Keratinocyte (primary cell): Measurements from ENCODE around the gene VANGL2. TPM values are rescaled to one million over a fixed set of nuclear protein-coding genes. Genes with fewer than 3 reads are reported as not detected.

Experiments used
- DNase-seq: peaks from one replicate; pipeline ENCODE4 v3.0.0-alpha.2; 2011; ENCODE audit warnings: low read depth, missing footprints, low spot score
- FAIRE-seq: peaks from 2 replicates; lab custom pipeline; 2011; peaks lifted over from hg19 to GRCh38; lab: Jason Lieb, UNC
- H2AFZ ChIP-seq: 2 replicates; pipeline ENCODE4 v1.6.0; 2012; ENCODE audit warnings: low read length, control low read depth, inconsistent platforms; ENCODE audit not compliant: control insufficient read depth
- H3K27ac ChIP-seq: 2 replicates; pipeline ENCODE4 v1.5.1; 2011; ENCODE audit warnings: low read length; ENCODE audit not compliant: control insufficient read depth, insufficient read depth
- H3K27me3 ChIP-seq: 3 replicates; pipeline ENCODE4 v1.6.0; 2011; ENCODE audit warnings: low read length; ENCODE audit not compliant: control insufficient read depth, insufficient read depth; ENCODE audit errors: extremely low read depth
- H3K36me3 ChIP-seq, 2 experiments: 2 replicates in 1 of 2; 3 replicates in 1 of 2; pipeline ENCODE4 v1.5.1; 2011; ENCODE audit warnings: low read length in 2 of 2, mild to moderate bottlenecking in 1 of 2; ENCODE audit not compliant: control insufficient read depth in 2 of 2, insufficient read depth in 2 of 2; ENCODE audit errors: extremely low read depth in 1 of 2
- H3K4me1 ChIP-seq: 3 replicates; pipeline ENCODE4 v1.5.1; 2011; ENCODE audit warnings: low read length; ENCODE audit not compliant: control insufficient read depth, insufficient read depth; ENCODE audit errors: extremely low read depth
- H3K4me2 ChIP-seq: 3 replicates; pipeline ENCODE4 v1.6.0; 2011; ENCODE audit warnings: low read depth, low read length; ENCODE audit not compliant: control insufficient read depth, insufficient read depth; ENCODE audit errors: extremely low read depth
- H3K4me3 ChIP-seq, 3 experiments: fragments of 200-600 bp in 1 of 3; sonication (generic) in 1 of 3; 2 replicates in 2 of 3; 3 replicates in 1 of 3; pipeline ENCODE4 v1.5.1; 2011 to 2016; ENCODE audit warnings: low read length in 3 of 3, mild to moderate bottlenecking in 3 of 3, control low read depth in 2 of 3, inconsistent platforms in 1 of 3, low read depth in 1 of 3, mixed read lengths in 1 of 3, mixed run types in 1 of 3, moderate library complexity in 1 of 3; ENCODE audit not compliant: control insufficient read depth in 2 of 3, insufficient read depth in 2 of 3; ENCODE audit errors: extremely low read depth in 1 of 3
- H3K79me2 ChIP-seq: 2 replicates; pipeline ENCODE4 v1.6.0; 2012; ENCODE audit warnings: low read length; ENCODE audit not compliant: control insufficient read depth, insufficient read depth
- H3K9ac ChIP-seq: 3 replicates; pipeline ENCODE4 v1.6.0; 2011; ENCODE audit warnings: low read length; ENCODE audit not compliant: control insufficient read depth, insufficient read depth; ENCODE audit errors: extremely low read depth
- H3K9me1 ChIP-seq: 3 replicates; pipeline ENCODE4 v1.6.0; 2011; ENCODE audit warnings: low read length; ENCODE audit not compliant: control insufficient read depth, insufficient read depth; ENCODE audit errors: extremely low read depth
- H3K9me3 ChIP-seq: 2 replicates; pipeline ENCODE4 v1.5.1; 2012; ENCODE audit warnings: low read depth, low read length; ENCODE audit not compliant: control insufficient read depth
- H4K20me1 ChIP-seq: 3 replicates; pipeline ENCODE4 v1.6.0; 2011; ENCODE audit warnings: low read length; ENCODE audit not compliant: control insufficient read depth, insufficient read depth; ENCODE audit errors: extremely low read depth
- CTCF ChIP-seq, 3 experiments: IDR thresholded peaks in 1 of 3; conservative IDR thresholded peaks in 1 of 3; optimal IDR thresholded peaks in 1 of 3; 2 replicates in 2 of 3; 3 replicates in 1 of 3; pipeline versions ENCODE3 to v1.5.1; 2011; ENCODE audit warnings: low read length in 3 of 3, mild to moderate bottlenecking in 3 of 3, moderate library complexity in 2 of 3, control low read depth in 1 of 3, inconsistent platforms in 1 of 3; ENCODE audit not compliant: insufficient read depth in 2 of 3; ENCODE audit errors: extremely low read depth in 1 of 3
- EZH2 ChIP-seq: IDR thresholded peaks from one replicate; pipeline ENCODE4 v1.6.1; 2012; ENCODE audit warnings: inconsistent platforms, mild to moderate bottlenecking, low read length, moderate library complexity
- dilution Hi-C: fragments of 300-500 bp; cut with MboI; formaldehyde crosslinking; loops from one replicate; pipeline ENCODE4 v1.7.0; 2020; ENCODE audit warnings: low sequenced_read_pairs; ENCODE audit not compliant: extremely low pct_ligation_motif_present
- polyA plus RNA-seq, 5 experiments: library from polyadenylated mRNA; depleted of rRNA in 3 of 5; stranded (reverse) in 3 of 5; stranded (forward) in 1 of 5; unstranded in 1 of 5; fragments of >200 nt; gene quantifications; 1 replicate in 1 of 5; 2 replicates in 3 of 5; 3 replicates in 1 of 5; pipeline versions ENCODE4 v1.2.1 to v1.2.3, GENCODE V29; 2011 to 2012; ENCODE audit warnings: missing spikeins in 2 of 5, low read depth in 1 of 5, low replicate concordance in 1 of 5

VANGL2 gene
- polyA plus RNA-seq, 1 donor (not counting 4 experiments of a cell fraction or from before 2014, with no cell fraction given): 10.9 TPM

- no peak for TF ChIP-seq EZH2
- no peak for TF ChIP-seq CTCF (optimal IDR thresholded peaks at IDR 0.05 in 1 of 3, IDR thresholded peaks at IDR 0.05 in 1 of 3, conservative IDR thresholded peaks at IDR 0.05 in 1 of 3; ENCODE audit: extremely low read depth in 1 of 3, insufficient read depth in 2 of 3, low read length in 3 of 3)
- Histone ChIP-seq H3K27me3 (no peaks in the 10 kb centered on the region), H3K9me1 (no peaks in the 10 kb centered on the region), H2AFZ (no peak overlapping the region), H3K4me3 (no peak overlapping the region), H3K9me3 (no peaks in the 10 kb centered on the region), H3K9ac (no peak overlapping the region), H3K27ac (no peak overlapping the region), H4K20me1 (no peaks in the 10 kb centered on the region), H3K4me2 (no peak overlapping the region), H3K4me1 (peaks cover 13% of the 10 kb centered on the region), H3K79me2 (no peaks in the 10 kb centered on the region), H3K36me3 (peaks cover 0 to 3% of the 10 kb centered on the region in 2 experiments)
- FAIRE-seq (no peak), DNase-seq (no peak)
- dilution Hi-C loops: loop anchor here (25.0 kb wide), 1 partner anchor 182 kb away; no protein-coding TSS in a partner anchor
Measured at GRCh38 chr1:160429702-160430535, 29.6 kb downstream of the VANGL2 start.

GRCh38 chr1:160431006-160431405 is 30.6 kb downstream of the VANGL2 start:
- Histone ChIP-seq H3K9me1 (no peaks in the 10 kb centered on the region), H3K9ac (no peak overlapping the region), H3K4me1 (peaks cover 13% of the 10 kb centered on the region), H3K4me2 (no peak overlapping the region), H2AFZ (no peak overlapping the region), H3K4me3 (no peak overlapping the region), H4K20me1 (no peaks in the 10 kb centered on the region), H3K27ac (no peak overlapping the region), H3K79me2 (no peaks in the 10 kb centered on the region), H3K9me3 (no peaks in the 10 kb centered on the region), H3K36me3 (peaks cover 0 to 3% of the 10 kb centered on the region in 2 experiments), H3K27me3 (no peaks in the 10 kb centered on the region)
- TF ChIP-seq CTCF (optimal IDR thresholded peaks at IDR 0.05 in 1 of 3, IDR thresholded peaks at IDR 0.05 in 1 of 3, conservative IDR thresholded peaks at IDR 0.05 in 1 of 3; ENCODE audit: extremely low read depth in 1 of 3, insufficient read depth in 2 of 3, low read length in 3 of 3) (no peak), EZH2 (no peak)
- no peak for DNase-seq
- dilution Hi-C loops: loop anchor here (25.0 kb wide), 1 partner anchor 181 kb away; no protein-coding TSS in a partner anchor
- FAIRE-seq: no peak
